BE2C (cell line): ENCODE results near the gene MARCHF5.
A peak's percentile ranks its signal among the peaks of the same experiment; 100 is the strongest.

ENCODE experiments used
- DNase-seq: peaks from one replicate; pipeline ENCODE4 v3.0.0-alpha.2; 2020
- H3K27me3 ChIP-seq: fragments of 250-450 bp; sonication (Bioruptor Pico); 2 replicates; pipeline ENCODE4 v1.5.1; 2020; ENCODE audit warnings: mild to moderate bottlenecking
- H3K36me3 ChIP-seq: fragments of 250-450 bp; sonication (Bioruptor Pico); 2 replicates; pipeline ENCODE4 v1.5.1; 2020; ENCODE audit warnings: mild to moderate bottlenecking
- H3K4me1 ChIP-seq: fragments of 250-450 bp; sonication (Bioruptor Pico); 2 replicates; pipeline ENCODE4 v1.5.1; 2020
- H3K4me3 ChIP-seq: 2 replicates; pipeline ENCODE4 v1.5.1; 2011; ENCODE audit warnings: low read depth, low read length
- H3K9me3 ChIP-seq: fragments of 250-450 bp; sonication (Bioruptor Pico); 2 replicates; pipeline ENCODE4 v1.5.1; 2020
- CTCF ChIP-seq: IDR thresholded peaks from 2 replicates; pipeline ENCODE4 v1.5.1; 2012; ENCODE audit warnings: mild to moderate bottlenecking, low read depth, low read length

The MARCHF5 gene

GRCh38 chr10:92274071-92274470 lies 16.9 kb upstream of the MARCHF5 start:
- no peak overlapping the region for H3K4me3 ChIP-seq
- H3K4me1 ChIP-seq = no peaks in the 10 kb centered on the region
- H3K36me3 ChIP-seq = no peaks in the 10 kb centered on the region
- H3K9me3 ChIP-seq = no peaks in the 10 kb centered on the region
- H3K27me3 ChIP-seq = no peaks in the 10 kb centered on the region
- no peak for TF ChIP-seq CTCF
- DNase-seq = no peak

GRCh38 chr10:92278996-92279696 lies 11.8 kb upstream of the MARCHF5 start:
- no peak for TF ChIP-seq CTCF
- no peaks in the 10 kb centered on the region for H3K4me1 ChIP-seq
- no peaks in the 10 kb centered on the region for H3K27me3 ChIP-seq
- H3K9me3 ChIP-seq = no peaks in the 10 kb centered on the region
- no peaks in the 10 kb centered on the region for H3K36me3 ChIP-seq
- no peak for DNase-seq
- H3K4me3 ChIP-seq = no peak overlapping the region

- no peak for DNase-seq
- Histone ChIP-seq H3K27me3 (no peaks in the 10 kb centered on the region), H3K9me3 (no peaks in the 10 kb centered on the region)
Observed at GRCh38 chr10:92284112-92284704, 6.8 kb upstream of the MARCHF5 start.

GRCh38 chr10:92290076-92290836 lies 711 bp upstream of the MARCHF5 start:
- DNase-seq = no peak
- H3K9me3 ChIP-seq = no peaks in the 10 kb centered on the region
- no peaks in the 10 kb centered on the region for H3K4me1 ChIP-seq
- TF ChIP-seq CTCF = no peak
- H3K36me3 ChIP-seq = no peaks in the 10 kb centered on the region; the same call in 1 of the 2 replicates
- peak overlapping the region; percentile 96 for H3K4me3 ChIP-seq
- no peaks in the 10 kb centered on the region for H3K27me3 ChIP-seq

More at GRCh38 chr10:92284112-92284704, 6.8 kb upstream of the MARCHF5 start:
- no peak for TF ChIP-seq CTCF
- no peaks in the 10 kb centered on the region for H3K36me3 ChIP-seq
- no peak overlapping the region for H3K4me3 ChIP-seq
- no peaks in the 10 kb centered on the region for H3K4me1 ChIP-seq

GRCh38 chr10:92291616-92291865 lies 574 bp downstream of the MARCHF5 start:
- no peak for DNase-seq
- Histone ChIP-seq H3K27me3 (no peaks in the 10 kb centered on the region), H3K4me1 (no peaks in the 10 kb centered on the region), H3K4me3 (peak overlapping the region; percentile 96), H3K9me3 (no peaks in the 10 kb centered on the region), H3K36me3 (no peaks in the 10 kb centered on the region; the same call in 1 of the 2 replicates)
- no peak for TF ChIP-seq CTCF
